DND-41 (cell line): ENCODE data around the gene OGFR.

ENCODE experiments used
- CTCF ChIP-seq: IDR thresholded peaks from 2 replicates; pipeline ENCODE4 v1.5.1; 2012; ENCODE audit warnings: borderline replicate concordance, low read length, moderate library complexity, mild to moderate bottlenecking; ENCODE audit not compliant: poor library complexity, severe bottlenecking; ENCODE audit errors: extremely low read depth
- EZH2 ChIP-seq: IDR thresholded peaks from 3 replicates; pipeline ENCODE4 v1.6.1; 2012; ENCODE audit warnings: borderline replicate concordance, low read depth, mild to moderate bottlenecking, moderate library complexity, low read length, inconsistent platforms; ENCODE audit not compliant: severe bottlenecking

GRCh38 chr20:62793757-62794006, 11.0 kb upstream of the OGFR start:
- no peak for TF ChIP-seq EZH2
- no peak for TF ChIP-seq CTCF
